ENCODE results near the gene PEAK1. TPM values are rescaled to one million over a fixed set of nuclear protein-coding genes. Genes with fewer than 3 reads are reported as not detected.

The PEAK1 gene
- total and polyA plus RNA-seq, 10 of the 15 experiments (the other 5 are each of a cell fraction or from before 2014, with no cell fraction given): 0.62 to 24.2 (median 11.2) TPM

DNA sequence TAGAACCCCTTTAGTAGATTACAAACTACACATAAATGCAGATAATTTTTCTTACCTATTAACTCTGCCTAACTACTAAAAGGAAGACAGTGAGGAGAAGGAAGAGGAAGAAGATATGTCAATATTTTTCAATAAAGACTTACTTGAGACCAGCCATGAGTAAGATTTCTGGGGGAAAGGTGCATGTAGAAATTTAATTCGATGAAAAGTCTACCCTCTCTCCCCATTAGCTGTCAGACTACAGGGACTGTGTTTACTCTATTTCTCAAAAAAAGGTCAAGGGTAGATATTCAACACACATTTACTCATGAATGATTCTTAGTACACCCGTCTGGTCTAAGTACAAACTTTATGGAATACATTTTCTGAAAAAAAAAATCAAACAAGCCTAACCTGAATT lies 355.8 kb downstream of the PEAK1 start:
- peaks cover 37% of the 10 kb centered on the region for H3K79me2 ChIP-seq (ENCODE audit: control insufficient read depth, insufficient read depth, low read length)
- in situ Hi-C loops (cut with MboI): no loop called here

DNA sequence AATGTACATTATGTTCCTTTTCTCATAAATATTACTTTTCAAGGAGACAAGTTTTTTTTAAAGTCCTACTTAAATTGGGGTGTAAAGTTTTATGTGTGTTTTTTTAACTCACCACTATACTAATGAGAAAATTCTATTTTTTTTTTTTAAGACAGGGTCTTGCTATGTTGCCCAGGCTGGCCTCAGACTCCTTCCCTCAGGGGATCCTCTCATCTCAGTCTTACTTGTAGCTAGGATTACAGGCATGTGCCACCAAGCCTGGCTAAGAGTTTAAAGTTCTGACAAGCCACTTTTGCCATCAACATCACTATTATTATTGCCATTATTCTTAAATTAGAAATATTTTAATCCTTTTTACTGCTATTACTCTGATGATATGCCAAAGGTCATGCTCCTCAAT lies 356.7 kb downstream of the PEAK1 start:
- BruUV-seq (replicated peaks): no TSS peak
- DNase-seq (ENCODE audit: low read depth, low spot score): no peak
- Histone ChIP-seq H3K9ac (ENCODE audit: control insufficient read depth, insufficient read depth, low read length) (no peak overlapping the region), H3K4me3 (no peak overlapping the region), H3K4me1 (ENCODE audit: control insufficient read depth, insufficient read depth, low read length) (peaks cover 27% of the 10 kb centered on the region), H3K36me3 (ENCODE audit: control insufficient read depth in 2 of 2, insufficient read depth in 2 of 2, low read length in 1 of 2) (no peaks in the 10 kb centered on the region), H3K79me2 (ENCODE audit: control insufficient read depth, insufficient read depth, low read length) (peaks cover 39% of the 10 kb centered on the region), H2AFZ (ENCODE audit: control insufficient read depth, low read depth, low read length) (no peak overlapping the region), H3K27me3 (replicated peaks in 1 of 2; ENCODE audit: control insufficient read depth in 2 of 2, insufficient read depth in 2 of 2, low read length in 1 of 2) (no peaks in the 10 kb centered on the region), H3K4me2 (ENCODE audit: control insufficient read depth, insufficient read depth) (no peak overlapping the region), H3K9me3 (replicated peaks; ENCODE audit: control insufficient read depth, insufficient read depth, low read length) (no peaks in the 10 kb centered on the region), H4K20me1 (ENCODE audit: control insufficient read depth, insufficient read depth) (no peaks in the 10 kb centered on the region), H3K27ac (ENCODE audit: control insufficient read depth, insufficient read depth) (no peak overlapping the region)
- ChIA-PET POLR2A (interaction anchor here (1.0 to 1.1 kb wide), 2 partner anchors 68 to 122 kb away, joined by 3 read pairs; no protein-coding TSS in a partner anchor), CTCF (no interaction called here), RAD21 (ENCODE audit: unreplicated experiment) (no interaction called here), SMC1A (ENCODE audit: uncharacterized antibody, unreplicated experiment) (interaction anchor here (1.0 to 1.8 kb wide), 3 partner anchors 13 to 41 kb away, joined by 3 to 5 read pairs (median 3); no protein-coding TSS in a partner anchor)
- no peak for FAIRE-seq
- in situ Hi-C loops (cut with MboI): no loop called here
- ATAC-seq: no peak
- intact Hi-C loops (cut with micrococcal nuclease; ENCODE audit: unreplicated experiment): no loop called here
- TF ChIP-seq, protein P1, sequence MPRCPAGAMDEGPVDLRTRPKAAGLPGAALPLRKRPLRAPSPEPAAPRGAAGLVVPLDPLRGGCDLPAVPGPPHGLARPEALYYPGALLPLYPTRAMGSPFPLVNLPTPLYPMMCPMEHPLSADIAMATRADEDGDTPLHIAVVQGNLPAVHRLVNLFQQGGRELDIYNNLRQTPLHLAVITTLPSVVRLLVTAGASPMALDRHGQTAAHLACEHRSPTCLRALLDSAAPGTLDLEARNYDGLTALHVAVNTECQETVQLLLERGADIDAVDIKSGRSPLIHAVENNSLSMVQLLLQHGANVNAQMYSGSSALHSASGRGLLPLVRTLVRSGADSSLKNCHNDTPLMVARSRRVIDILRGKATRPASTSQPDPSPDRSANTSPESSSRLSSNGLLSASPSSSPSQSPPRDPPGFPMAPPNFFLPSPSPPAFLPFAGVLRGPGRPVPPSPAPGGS (IDR thresholded peaks at IDR 0.05; ENCODE audit: borderline replicate concordance, insufficient read depth, low read depth, low read length, poor library complexity, severe bottlenecking): no peak
- TF ChIP-seq NRF1 (conservative IDR thresholded peaks at IDR 0.05; ENCODE audit: low read depth, low read length): no peak
- TF ChIP-seq, protein P2, sequence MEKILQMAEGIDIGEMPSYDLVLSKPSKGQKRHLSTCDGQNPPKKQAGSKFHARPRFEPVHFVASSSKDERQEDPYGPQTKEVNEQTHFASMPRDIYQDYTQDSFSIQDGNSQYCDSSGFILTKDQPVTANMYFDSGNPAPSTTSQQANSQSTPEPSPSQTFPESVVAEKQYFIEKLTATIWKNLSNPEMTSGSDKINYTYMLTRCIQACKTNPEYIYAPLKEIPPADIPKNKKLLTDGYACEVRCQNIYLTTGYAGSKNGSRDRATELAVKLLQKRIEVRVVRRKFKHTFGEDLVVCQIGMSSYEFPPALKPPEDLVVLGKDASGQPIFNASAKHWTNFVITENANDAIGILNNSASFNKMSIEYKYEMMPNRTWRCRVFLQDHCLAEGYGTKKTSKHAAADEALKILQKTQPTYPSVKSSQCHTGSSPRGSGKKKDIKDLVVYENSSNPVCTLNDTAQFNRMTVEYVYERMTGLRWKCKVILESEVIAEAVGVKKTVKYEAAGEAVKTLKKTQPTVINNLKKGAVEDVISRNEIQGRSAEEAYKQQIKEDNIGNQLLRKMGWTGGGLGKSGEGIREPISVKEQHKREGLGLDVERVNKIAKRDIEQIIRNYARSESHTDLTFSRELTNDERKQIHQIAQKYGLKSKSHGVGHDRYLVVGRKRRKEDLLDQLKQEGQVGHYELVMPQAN (conservative IDR thresholded peaks at IDR 0.05): no peak
- TF ChIP-seq MTA3 (IDR thresholded peaks at IDR 0.05; ENCODE audit: borderline replicate concordance, low read length): no peak
- TF ChIP-seq GATAD2B (conservative IDR thresholded peaks at IDR 0.05; ENCODE audit: low read depth): no peak
- no peak for TF ChIP-seq KLF5 (IDR thresholded peaks at IDR 0.05; ENCODE audit: partially characterized antibody)
- TF ChIP-seq, protein P3, sequence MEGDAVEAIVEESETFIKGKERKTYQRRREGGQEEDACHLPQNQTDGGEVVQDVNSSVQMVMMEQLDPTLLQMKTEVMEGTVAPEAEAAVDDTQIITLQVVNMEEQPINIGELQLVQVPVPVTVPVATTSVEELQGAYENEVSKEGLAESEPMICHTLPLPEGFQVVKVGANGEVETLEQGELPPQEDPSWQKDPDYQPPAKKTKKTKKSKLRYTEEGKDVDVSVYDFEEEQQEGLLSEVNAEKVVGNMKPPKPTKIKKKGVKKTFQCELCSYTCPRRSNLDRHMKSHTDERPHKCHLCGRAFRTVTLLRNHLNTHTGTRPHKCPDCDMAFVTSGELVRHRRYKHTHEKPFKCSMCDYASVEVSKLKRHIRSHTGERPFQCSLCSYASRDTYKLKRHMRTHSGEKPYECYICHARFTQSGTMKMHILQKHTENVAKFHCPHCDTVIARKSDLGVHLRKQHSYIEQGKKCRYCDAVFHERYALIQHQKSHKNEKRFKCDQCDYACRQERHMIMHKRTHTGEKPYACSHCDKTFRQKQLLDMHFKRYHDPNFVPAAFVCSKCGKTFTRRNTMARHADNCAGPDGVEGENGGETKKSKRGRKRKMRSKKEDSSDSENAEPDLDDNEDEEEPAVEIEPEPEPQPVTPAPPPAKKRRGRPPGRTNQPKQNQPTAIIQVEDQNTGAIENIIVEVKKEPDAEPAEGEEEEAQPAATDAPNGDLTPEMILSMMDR (IDR thresholded peaks at IDR 0.05 in 2 of 3, conservative IDR thresholded peaks at IDR 0.05 in 1 of 3; ENCODE audit: control insufficient read depth in 2 of 3, extremely low read depth in 1 of 3, insufficient read depth in 1 of 3, low read depth in 3 of 3, low read length in 3 of 3): no peak
- no peak for TF ChIP-seq ZNF217 (IDR thresholded peaks at IDR 0.05)
- TF ChIP-seq, protein P4, sequence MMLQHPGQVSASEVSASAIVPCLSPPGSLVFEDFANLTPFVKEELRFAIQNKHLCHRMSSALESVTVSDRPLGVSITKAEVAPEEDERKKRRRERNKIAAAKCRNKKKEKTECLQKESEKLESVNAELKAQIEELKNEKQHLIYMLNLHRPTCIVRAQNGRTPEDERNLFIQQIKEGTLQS (IDR thresholded peaks at IDR 0.05; ENCODE audit: borderline replicate concordance, extremely low read depth, low read depth, low read length): no peak
- no peak for TF ChIP-seq SMARCA5 (IDR thresholded peaks at IDR 0.05)

More for the DNA sequence above, 355.8 kb downstream of the PEAK1 start:
- ChIA-PET SMC1A (ENCODE audit: uncharacterized antibody, unreplicated experiment) (interaction anchor here (0.9 to 1.8 kb wide), 4 partner anchors 14 to 42 kb away, joined by 3 to 5 read pairs (median 4); no protein-coding TSS in a partner anchor), POLR2A (interaction anchor here (1.0 to 1.1 kb wide), 2 partner anchors 69 to 123 kb away, joined by 3 read pairs; no protein-coding TSS in a partner anchor), RAD21 (ENCODE audit: unreplicated experiment) (no interaction called here), CTCF (interaction anchor here (0.6 to 1.6 kb wide), 2 partner anchors 9 to 352 kb away, joined by 3 to 5 read pairs; no protein-coding TSS in a partner anchor)
- WGBS (ENCODE audit: insufficient coverage, insufficient replicate concordance, low lambda C conversion rate, missing lambda C conversion rate): 97% methylated on average over 2 of the region's 2 CpGs
- H2AFZ ChIP-seq (ENCODE audit: control insufficient read depth, low read depth, low read length): no peak overlapping the region
- H3K4me1 ChIP-seq (ENCODE audit: control insufficient read depth, insufficient read depth, low read length): peaks cover 27% of the 10 kb centered on the region
- no peaks in the 10 kb centered on the region for H3K36me3 ChIP-seq (ENCODE audit: control insufficient read depth in 2 of 2, insufficient read depth in 2 of 2, low read length in 1 of 2)
- no peak for TF ChIP-seq SUZ12 (IDR thresholded peaks at IDR 0.05; ENCODE audit: unreplicated experiment)
- no peak for TF ChIP-seq JUNB (IDR thresholded peaks at IDR 0.05)
- no peak for TF ChIP-seq TCF7 (IDR thresholded peaks at IDR 0.05; ENCODE audit: borderline replicate concordance)
- H3K4me2 ChIP-seq (ENCODE audit: control insufficient read depth, insufficient read depth): no peak overlapping the region
- no peaks in the 10 kb centered on the region for H4K20me1 ChIP-seq (ENCODE audit: control insufficient read depth, insufficient read depth)
- no peak overlapping the region for H3K4me3 ChIP-seq
- FAIRE-seq: no peak
- H3K9ac ChIP-seq (ENCODE audit: control insufficient read depth, insufficient read depth, low read length): no peak overlapping the region
- no peak for ATAC-seq
- no peaks in the 10 kb centered on the region for H3K9me3 ChIP-seq (replicated peaks; ENCODE audit: control insufficient read depth, insufficient read depth, low read length)
- intact Hi-C loops (cut with micrococcal nuclease; ENCODE audit: unreplicated experiment): no loop called here
- DNase-seq (ENCODE audit: low read depth, low spot score): no peak
- BruUV-seq (replicated peaks): no TSS peak
- H3K27ac ChIP-seq (ENCODE audit: control insufficient read depth, insufficient read depth): no peak overlapping the region
- no peaks in the 10 kb centered on the region for H3K27me3 ChIP-seq (replicated peaks in 1 of 2; ENCODE audit: control insufficient read depth in 2 of 2, insufficient read depth in 2 of 2, low read length in 1 of 2)

Data from GM12878 (cell line).